Peyer's patch (tissue), 4 donors: ENCODE data around the gene GPAT3.

Experiments used
- POLR2A ChIP-seq, 2 donors: fragments of 450-650 bp; IDR thresholded peaks; one replicate each; pipeline ENCODE4 v1.5.1; 2017; ENCODE audit warnings: antibody characterized with exemption in 2 of 2, mild to moderate bottlenecking in 2 of 2, moderate library complexity in 2 of 2
- TF ChIP-seq, protein P1 (sequence below), 6 experiments: fragments of 450-650 bp in 4 of 6; fragments of 200-600 bp in 2 of 6; sonication (generic) in 1 of 6; IDR thresholded peaks; one replicate each; pipeline ENCODE4 v1.5.1; 2017 to 2019; ENCODE audit warnings: antibody characterized with exemption in 6 of 6, mild to moderate bottlenecking in 3 of 6, moderate library complexity in 1 of 6

DNA sequence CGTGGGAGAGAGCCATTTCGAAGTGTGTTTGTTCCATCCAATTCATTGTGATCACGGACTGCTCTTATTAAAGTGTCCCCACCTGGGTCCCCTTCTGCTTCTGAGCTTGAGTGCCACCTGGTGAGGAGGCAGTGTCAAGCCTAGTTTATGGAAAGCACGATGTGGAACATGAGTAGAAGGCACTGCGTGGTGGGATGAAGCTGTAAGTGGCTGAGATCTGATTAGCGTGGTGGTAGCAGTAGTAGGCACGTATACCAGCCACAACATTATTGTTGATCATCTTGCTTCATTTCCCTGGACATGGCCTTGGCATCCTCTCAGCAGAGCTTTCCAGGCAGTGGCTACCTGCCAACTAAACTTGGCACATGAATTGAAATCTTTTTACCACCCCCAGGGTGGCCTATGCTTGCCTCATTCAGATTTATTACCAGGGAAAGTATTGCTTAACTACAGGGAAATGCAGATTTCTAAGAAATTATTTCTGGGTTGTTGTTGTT, 46.4 kb downstream of the GPAT3 start:
- TF ChIP-seq, protein P1, sequence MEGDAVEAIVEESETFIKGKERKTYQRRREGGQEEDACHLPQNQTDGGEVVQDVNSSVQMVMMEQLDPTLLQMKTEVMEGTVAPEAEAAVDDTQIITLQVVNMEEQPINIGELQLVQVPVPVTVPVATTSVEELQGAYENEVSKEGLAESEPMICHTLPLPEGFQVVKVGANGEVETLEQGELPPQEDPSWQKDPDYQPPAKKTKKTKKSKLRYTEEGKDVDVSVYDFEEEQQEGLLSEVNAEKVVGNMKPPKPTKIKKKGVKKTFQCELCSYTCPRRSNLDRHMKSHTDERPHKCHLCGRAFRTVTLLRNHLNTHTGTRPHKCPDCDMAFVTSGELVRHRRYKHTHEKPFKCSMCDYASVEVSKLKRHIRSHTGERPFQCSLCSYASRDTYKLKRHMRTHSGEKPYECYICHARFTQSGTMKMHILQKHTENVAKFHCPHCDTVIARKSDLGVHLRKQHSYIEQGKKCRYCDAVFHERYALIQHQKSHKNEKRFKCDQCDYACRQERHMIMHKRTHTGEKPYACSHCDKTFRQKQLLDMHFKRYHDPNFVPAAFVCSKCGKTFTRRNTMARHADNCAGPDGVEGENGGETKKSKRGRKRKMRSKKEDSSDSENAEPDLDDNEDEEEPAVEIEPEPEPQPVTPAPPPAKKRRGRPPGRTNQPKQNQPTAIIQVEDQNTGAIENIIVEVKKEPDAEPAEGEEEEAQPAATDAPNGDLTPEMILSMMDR (IDR thresholded peaks at IDR 0.05), result peak in 1 of 6 experiments; percentile 27
- no peak for TF ChIP-seq POLR2A (IDR thresholded peaks at IDR 0.05)
